SK-N-SH treated with all-trans-retinoic acid at 6 μM for 48 hours (cell line): Measurements from ENCODE around the gene IGFL2.

Source experiments
- ARNTL ChIP-seq: fragments of 450-650 bp; formaldehyde crosslinking; IDR thresholded peaks from 2 replicates; pipeline ENCODE4 v1.5.0; 2020; ENCODE audit warnings: low read depth, mild to moderate bottlenecking, moderate library complexity, borderline replicate concordance
- BACH2 ChIP-seq: fragments of 250-450 bp; sonication (Bioruptor Pico); IDR thresholded peaks from 2 replicates; pipeline ENCODE4 v1.9.0; 2021; ENCODE audit warnings: mild to moderate bottlenecking, borderline replicate concordance
- ESRRG ChIP-seq: fragments of 250-450 bp; sonication (Bioruptor Pico); IDR thresholded peaks from 2 replicates; pipeline ENCODE4 v1.6.1; 2021; ENCODE audit warnings: mild to moderate bottlenecking
- PPARA ChIP-seq: fragments of 250-450 bp; sonication (Bioruptor Pico); IDR thresholded peaks from 2 replicates; pipeline ENCODE4 v1.5.0; 2020; ENCODE audit warnings: mild to moderate bottlenecking, borderline replicate concordance
- RARB ChIP-seq: fragments of 250-450 bp; sonication (Bioruptor Pico); IDR thresholded peaks from 2 replicates; pipeline ENCODE4 v1.8.0; 2021; ENCODE audit warnings: mild to moderate bottlenecking, moderate library complexity
- SNAI2 ChIP-seq: fragments of 250-450 bp; sonication (Bioruptor Pico); IDR thresholded peaks from 2 replicates; pipeline ENCODE4 v1.5.0; 2020; ENCODE audit warnings: mild to moderate bottlenecking, moderate library complexity
- ZC3H10 ChIP-seq: fragments of 250-450 bp; sonication (Bioruptor Pico); IDR thresholded peaks from 2 replicates; pipeline ENCODE4 v1.5.1; 2021; ENCODE audit warnings: mild to moderate bottlenecking, moderate library complexity
- ZFP3 ChIP-seq: fragments of 250-450 bp; sonication (Bioruptor Pico); IDR thresholded peaks from 2 replicates; pipeline ENCODE4 v1.5.0; 2020; ENCODE audit warnings: mild to moderate bottlenecking, moderate library complexity
- ZFP30 ChIP-seq: fragments of 450-650 bp; formaldehyde crosslinking; IDR thresholded peaks from 2 replicates; pipeline ENCODE4 v1.5.0; 2022; ENCODE audit warnings: mild to moderate bottlenecking, moderate library complexity
- ZNF565 ChIP-seq: fragments of 450-650 bp; formaldehyde crosslinking; conservative IDR thresholded peaks from 2 replicates; pipeline ENCODE4 v1.5.0; 2020; ENCODE audit warnings: low read depth, mild to moderate bottlenecking, moderate library complexity
- TF ChIP-seq, protein P1 (sequence below): fragments of 250-450 bp; sonication (Bioruptor Pico); IDR thresholded peaks from 2 replicates; pipeline ENCODE4 v1.5.1; 2020; ENCODE audit warnings: low read depth, mild to moderate bottlenecking, moderate library complexity
- TF ChIP-seq, protein P2 (sequence below): fragments of 250-450 bp; sonication (Bioruptor Pico); IDR thresholded peaks from 2 replicates; pipeline ENCODE4 v1.8.0; 2020; ENCODE audit warnings: mild to moderate bottlenecking, moderate library complexity, borderline replicate concordance
- TF ChIP-seq, protein P3 (sequence below): fragments of 250-450 bp; sonication (Bioruptor Pico); IDR thresholded peaks from 2 replicates; pipeline ENCODE4 v1.5.1; 2021; ENCODE audit warnings: mild to moderate bottlenecking, moderate library complexity

DNA sequence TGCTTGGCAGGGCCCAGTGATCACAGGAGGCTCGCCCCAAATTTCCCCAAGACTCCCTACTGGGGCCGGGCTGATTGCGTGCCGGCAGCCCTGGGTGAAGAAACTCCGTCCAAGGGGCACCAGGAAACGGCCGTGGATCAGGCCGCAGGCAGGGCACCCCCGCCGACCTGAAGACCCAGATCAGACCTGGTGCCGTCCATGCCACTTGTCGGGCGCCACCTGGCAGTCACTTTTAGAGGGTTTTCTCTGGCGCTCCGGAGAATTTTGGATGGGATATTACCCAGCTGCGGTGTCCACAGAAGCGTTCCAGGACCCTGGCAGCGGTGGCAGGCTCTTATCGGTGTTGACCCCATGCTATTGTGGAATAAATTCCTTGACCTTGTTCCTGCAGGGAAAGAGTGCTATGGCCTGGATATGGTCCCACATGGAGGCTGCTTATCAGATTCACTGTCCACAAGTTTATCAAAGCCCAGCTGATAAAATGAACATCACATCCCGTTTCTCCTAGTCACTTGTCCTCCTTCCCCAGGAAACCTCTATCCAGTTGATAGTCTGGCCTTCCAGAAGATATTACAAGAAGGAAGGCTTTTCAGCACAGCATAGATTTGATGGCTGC, 38.2 kb downstream of the IGFL2 start:
- TF ChIP-seq, protein P1, sequence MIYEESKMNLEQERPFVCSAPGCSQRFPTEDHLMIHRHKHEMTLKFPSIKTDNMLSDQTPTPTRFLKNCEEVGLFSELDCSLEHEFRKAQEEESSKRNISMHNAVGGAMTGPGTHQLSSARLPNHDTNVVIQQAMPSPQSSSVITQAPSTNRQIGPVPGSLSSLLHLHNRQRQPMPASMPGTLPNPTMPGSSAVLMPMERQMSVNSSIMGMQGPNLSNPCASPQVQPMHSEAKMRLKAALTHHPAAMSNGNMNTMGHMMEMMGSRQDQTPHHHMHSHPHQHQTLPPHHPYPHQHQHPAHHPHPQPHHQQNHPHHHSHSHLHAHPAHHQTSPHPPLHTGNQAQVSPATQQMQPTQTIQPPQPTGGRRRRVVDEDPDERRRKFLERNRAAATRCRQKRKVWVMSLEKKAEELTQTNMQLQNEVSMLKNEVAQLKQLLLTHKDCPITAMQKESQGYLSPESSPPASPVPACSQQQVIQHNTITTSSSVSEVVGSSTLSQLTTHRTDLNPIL, result no peak
- TF ChIP-seq RARB (no peak), ESRRG (CRISPR knock-in tag) (no peak), PPARA (no peak), ZC3H10 (CRISPR knock-in tag) (no peak), ZFP3 (no peak), ZFP30 (CRISPR knock-in tag) (no peak), BACH2 (no peak), ZNF565 (CRISPR knock-in tag) (no peak), SNAI2 (CRISPR knock-in tag) (no peak), ARNTL (CRISPR knock-in tag) (no peak)
- TF ChIP-seq, protein P2, sequence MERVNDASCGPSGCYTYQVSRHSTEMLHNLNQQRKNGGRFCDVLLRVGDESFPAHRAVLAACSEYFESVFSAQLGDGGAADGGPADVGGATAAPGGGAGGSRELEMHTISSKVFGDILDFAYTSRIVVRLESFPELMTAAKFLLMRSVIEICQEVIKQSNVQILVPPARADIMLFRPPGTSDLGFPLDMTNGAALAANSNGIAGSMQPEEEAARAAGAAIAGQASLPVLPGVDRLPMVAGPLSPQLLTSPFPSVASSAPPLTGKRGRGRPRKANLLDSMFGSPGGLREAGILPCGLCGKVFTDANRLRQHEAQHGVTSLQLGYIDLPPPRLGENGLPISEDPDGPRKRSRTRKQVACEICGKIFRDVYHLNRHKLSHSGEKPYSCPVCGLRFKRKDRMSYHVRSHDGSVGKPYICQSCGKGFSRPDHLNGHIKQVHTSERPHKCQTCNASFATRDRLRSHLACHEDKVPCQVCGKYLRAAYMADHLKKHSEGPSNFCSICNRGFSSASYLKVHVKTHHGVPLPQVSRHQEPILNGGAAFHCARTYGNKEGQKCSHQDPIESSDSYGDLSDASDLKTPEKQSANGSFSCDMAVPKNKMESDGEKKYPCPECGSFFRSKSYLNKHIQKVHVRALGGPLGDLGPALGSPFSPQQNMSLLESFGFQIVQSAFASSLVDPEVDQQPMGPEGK (CRISPR knock-in tag), result no peak
- TF ChIP-seq, protein P3, sequence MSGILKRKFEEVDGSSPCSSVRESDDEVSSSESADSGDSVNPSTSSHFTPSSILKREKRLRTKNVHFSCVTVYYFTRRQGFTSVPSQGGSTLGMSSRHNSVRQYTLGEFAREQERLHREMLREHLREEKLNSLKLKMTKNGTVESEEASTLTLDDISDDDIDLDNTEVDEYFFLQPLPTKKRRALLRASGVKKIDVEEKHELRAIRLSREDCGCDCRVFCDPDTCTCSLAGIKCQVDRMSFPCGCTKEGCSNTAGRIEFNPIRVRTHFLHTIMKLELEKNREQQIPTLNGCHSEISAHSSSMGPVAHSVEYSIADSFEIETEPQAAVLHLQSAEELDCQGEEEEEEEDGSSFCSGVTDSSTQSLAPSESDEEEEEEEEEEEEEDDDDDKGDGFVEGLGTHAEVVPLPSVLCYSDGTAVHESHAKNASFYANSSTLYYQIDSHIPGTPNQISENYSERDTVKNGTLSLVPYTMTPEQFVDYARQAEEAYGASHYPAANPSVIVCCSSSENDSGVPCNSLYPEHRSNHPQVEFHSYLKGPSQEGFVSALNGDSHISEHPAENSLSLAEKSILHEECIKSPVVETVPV, result no peak
